GM12891 (cell line): ENCODE measurements around the gene RGL1.

Experiments used
- POLR2A ChIP-seq: IDR thresholded peaks from 2 replicates; pipeline ENCODE4 v1.6.1; 2011; ENCODE audit warnings: low read depth, low read length, control low read depth
- POLR2AphosphoS5 ChIP-seq: IDR thresholded peaks from 2 replicates; pipeline ENCODE4 v1.6.1; 2011; ENCODE audit warnings: low read depth, low read length, control low read depth
- POU2F2 ChIP-seq: IDR thresholded peaks from 2 replicates; pipeline ENCODE4 v1.6.1; 2011; ENCODE audit warnings: low read depth, mild to moderate bottlenecking, control low read depth, low read length, moderate library complexity
- TAF1 ChIP-seq: IDR thresholded peaks from 2 replicates; pipeline ENCODE4 v1.6.1; 2011; ENCODE audit warnings: low read depth, low read length, control low read depth

- TF ChIP-seq POLR2A: no peak
- TF ChIP-seq POLR2AphosphoS5: no peak
- TF ChIP-seq POU2F2: no peak
- no peak for TF ChIP-seq TAF1
These were observed 16.5 kb downstream of the RGL1 start for GRCh38 chr1:183821309-183821888.
